Choroid plexus epithelial cell (primary cell): ENCODE results near the gene PRICKLE2.

ENCODE experiments used
- DNase-seq: peaks from one replicate; pipeline ENCODE4 v3.0.0-alpha.2; 2010; ENCODE audit warnings: low read depth
- H3K4me3 ChIP-seq: 2 replicates; pipeline ENCODE4 v1.5.1; 2011; ENCODE audit warnings: low read depth, mild to moderate bottlenecking, control low read depth, low read length, moderate library complexity
- CTCF ChIP-seq: conservative IDR thresholded peaks from 2 replicates; pipeline ENCODE4 v1.5.1; 2011; ENCODE audit warnings: low read depth, mild to moderate bottlenecking, control low read depth, inconsistent platforms, low read length, moderate library complexity

The PRICKLE2 gene, protein sequence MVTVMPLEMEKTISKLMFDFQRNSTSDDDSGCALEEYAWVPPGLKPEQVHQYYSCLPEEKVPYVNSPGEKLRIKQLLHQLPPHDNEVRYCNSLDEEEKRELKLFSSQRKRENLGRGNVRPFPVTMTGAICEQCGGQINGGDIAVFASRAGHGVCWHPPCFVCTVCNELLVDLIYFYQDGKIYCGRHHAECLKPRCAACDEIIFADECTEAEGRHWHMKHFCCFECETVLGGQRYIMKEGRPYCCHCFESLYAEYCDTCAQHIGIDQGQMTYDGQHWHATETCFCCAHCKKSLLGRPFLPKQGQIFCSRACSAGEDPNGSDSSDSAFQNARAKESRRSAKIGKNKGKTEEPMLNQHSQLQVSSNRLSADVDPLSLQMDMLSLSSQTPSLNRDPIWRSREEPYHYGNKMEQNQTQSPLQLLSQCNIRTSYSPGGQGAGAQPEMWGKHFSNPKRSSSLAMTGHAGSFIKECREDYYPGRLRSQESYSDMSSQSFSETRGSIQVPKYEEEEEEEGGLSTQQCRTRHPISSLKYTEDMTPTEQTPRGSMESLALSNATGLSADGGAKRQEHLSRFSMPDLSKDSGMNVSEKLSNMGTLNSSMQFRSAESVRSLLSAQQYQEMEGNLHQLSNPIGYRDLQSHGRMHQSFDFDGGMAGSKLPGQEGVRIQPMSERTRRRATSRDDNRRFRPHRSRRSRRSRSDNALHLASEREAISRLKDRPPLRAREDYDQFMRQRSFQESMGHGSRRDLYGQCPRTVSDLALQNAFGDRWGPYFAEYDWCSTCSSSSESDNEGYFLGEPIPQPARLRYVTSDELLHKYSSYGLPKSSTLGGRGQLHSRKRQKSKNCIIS

GRCh38 chr3:64224826-64225610 is at the start of gene PRICKLE2:
PRICKLE2 (minus strand) TSS chr3:64225466; CDS start chr3:64198927, 26,539 bp downstream.
- peak within 1 kb of the TSS; percentile 47 for H3K4me3 ChIP-seq
- TF ChIP-seq CTCF, result peak; percentile 53
- peak; percentile 94 for DNase-seq

GRCh38 chr3:64272842-64273241 is 47.6 kb upstream of the PRICKLE2 start:
- DNase-seq, result no peak
- no peak for TF ChIP-seq CTCF
- H3K4me3 ChIP-seq, result no peak overlapping the region

DNA sequence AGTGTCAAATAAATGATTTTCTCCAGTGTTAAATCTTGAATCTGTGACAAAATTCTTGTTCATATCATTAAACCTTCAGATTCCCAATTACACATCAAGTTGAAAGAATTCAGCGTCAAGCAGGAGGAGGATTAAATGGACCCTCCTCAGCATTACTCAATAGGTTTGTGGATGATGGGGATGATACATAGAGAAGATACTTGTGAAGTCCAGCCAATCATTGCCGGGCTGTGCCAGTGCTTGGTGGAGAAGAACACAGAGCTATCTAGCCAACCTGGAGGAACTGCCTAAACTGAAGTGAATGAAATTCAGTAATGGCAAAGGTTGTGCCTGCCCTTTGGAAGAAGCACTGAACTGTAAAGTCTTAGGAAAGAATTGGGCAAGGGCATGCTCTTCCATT is 47.0 kb upstream of the PRICKLE2 start:
- no peak for DNase-seq
- TF ChIP-seq CTCF, result no peak
- H3K4me3 ChIP-seq, result no peak overlapping the region

DNA sequence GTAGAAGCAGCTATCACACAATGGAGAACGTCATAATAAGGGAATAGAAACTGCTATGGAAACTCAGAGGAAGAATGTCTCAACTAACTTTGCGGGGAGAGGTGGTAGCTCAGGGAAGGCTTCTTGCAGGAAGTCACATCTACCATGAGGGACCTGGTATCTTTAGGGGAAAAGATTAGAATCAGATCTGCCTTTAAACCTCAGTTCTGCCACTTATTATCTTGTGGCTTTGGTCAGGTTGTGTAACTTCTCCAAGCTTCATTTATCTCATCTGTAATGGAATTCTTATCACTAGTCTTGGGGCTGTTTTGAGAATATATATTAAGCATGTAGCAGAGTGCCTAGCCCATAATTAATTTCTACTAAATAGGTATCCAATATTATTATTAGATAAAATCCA is 46.4 kb upstream of the PRICKLE2 start:
- H3K4me3 ChIP-seq, result no peak overlapping the region
- DNase-seq, result no peak
- no peak for TF ChIP-seq CTCF

GRCh38 chr3:64270866-64271260 is 45.6 kb upstream of the PRICKLE2 start:
- DNase-seq, result no peak
- no peak overlapping the region for H3K4me3 ChIP-seq
- no peak for TF ChIP-seq CTCF

- no peak for TF ChIP-seq CTCF
- no peak for DNase-seq
- no peak overlapping the region for H3K4me3 ChIP-seq
These were observed 45.0 kb upstream of the PRICKLE2 start for GRCh38 chr3:64270142-64270865.
